ENCODE measurements around the gene PPM1H.

Gene PPM1H

GRCh38 chr12:62750941-62751809 is 183.8 kb downstream of the PPM1H start:
- Histone ChIP-seq H4K20me1 (ENCODE audit: insufficient read depth, low read length) (no peaks in the 10 kb centered on the region), H3K4me1 (ENCODE audit: insufficient read depth, low read length) (no peaks in the 10 kb centered on the region), H3K4me2 (ENCODE audit: insufficient read depth, low read length) (no peak overlapping the region), H2AFZ (ENCODE audit: low read depth, low read length) (no peak overlapping the region), H3K27me3 (ENCODE audit: insufficient read depth, low read length, poor library complexity) (no peaks in the 10 kb centered on the region), H3K9ac (ENCODE audit: low read depth, low read length) (no peak overlapping the region), H3K27ac (ENCODE audit: low read length) (no peak overlapping the region), H3K9me3 (ENCODE audit: insufficient read depth, low read length, severe bottlenecking) (no peaks in the 10 kb centered on the region), H3K79me2 (ENCODE audit: insufficient read depth, low read length) (no peaks in the 10 kb centered on the region), H3K4me3 (ENCODE audit: low read depth in 1 of 2, low read length in 2 of 2) (no peak overlapping the region), H3K36me3 (ENCODE audit: insufficient read depth, low read length) (no peaks in the 10 kb centered on the region)
- DNase-seq, result no peak
- TF ChIP-seq, protein P1, sequence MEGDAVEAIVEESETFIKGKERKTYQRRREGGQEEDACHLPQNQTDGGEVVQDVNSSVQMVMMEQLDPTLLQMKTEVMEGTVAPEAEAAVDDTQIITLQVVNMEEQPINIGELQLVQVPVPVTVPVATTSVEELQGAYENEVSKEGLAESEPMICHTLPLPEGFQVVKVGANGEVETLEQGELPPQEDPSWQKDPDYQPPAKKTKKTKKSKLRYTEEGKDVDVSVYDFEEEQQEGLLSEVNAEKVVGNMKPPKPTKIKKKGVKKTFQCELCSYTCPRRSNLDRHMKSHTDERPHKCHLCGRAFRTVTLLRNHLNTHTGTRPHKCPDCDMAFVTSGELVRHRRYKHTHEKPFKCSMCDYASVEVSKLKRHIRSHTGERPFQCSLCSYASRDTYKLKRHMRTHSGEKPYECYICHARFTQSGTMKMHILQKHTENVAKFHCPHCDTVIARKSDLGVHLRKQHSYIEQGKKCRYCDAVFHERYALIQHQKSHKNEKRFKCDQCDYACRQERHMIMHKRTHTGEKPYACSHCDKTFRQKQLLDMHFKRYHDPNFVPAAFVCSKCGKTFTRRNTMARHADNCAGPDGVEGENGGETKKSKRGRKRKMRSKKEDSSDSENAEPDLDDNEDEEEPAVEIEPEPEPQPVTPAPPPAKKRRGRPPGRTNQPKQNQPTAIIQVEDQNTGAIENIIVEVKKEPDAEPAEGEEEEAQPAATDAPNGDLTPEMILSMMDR (IDR thresholded peaks at IDR 0.05; ENCODE audit: borderline replicate concordance, extremely low read depth, low read length, poor library complexity, severe bottlenecking), result no peak
- no peak for TF ChIP-seq EZH2 (IDR thresholded peaks at IDR 0.05; ENCODE audit: borderline replicate concordance, low read depth, low read length, severe bottlenecking)
- no peak for ATAC-seq (ENCODE audit: insufficient read depth, low read depth)

- Histone ChIP-seq H3K4me3 (ENCODE audit: low read depth in 1 of 2, low read length in 2 of 2) (no peak overlapping the region), H3K79me2 (ENCODE audit: insufficient read depth, low read length) (no peaks in the 10 kb centered on the region), H2AFZ (ENCODE audit: low read depth, low read length) (no peak overlapping the region), H3K9me3 (ENCODE audit: insufficient read depth, low read length, severe bottlenecking) (no peaks in the 10 kb centered on the region), H3K9ac (ENCODE audit: low read depth, low read length) (no peak overlapping the region), H3K4me1 (ENCODE audit: insufficient read depth, low read length) (no peaks in the 10 kb centered on the region), H3K4me2 (ENCODE audit: insufficient read depth, low read length) (no peak overlapping the region), H4K20me1 (ENCODE audit: insufficient read depth, low read length) (no peaks in the 10 kb centered on the region), H3K27ac (ENCODE audit: low read length) (no peak overlapping the region), H3K36me3 (ENCODE audit: insufficient read depth, low read length) (no peaks in the 10 kb centered on the region), H3K27me3 (ENCODE audit: insufficient read depth, low read length, poor library complexity) (no peaks in the 10 kb centered on the region)
- no peak for ATAC-seq (ENCODE audit: insufficient read depth, low read depth)
- TF ChIP-seq, protein P1 (IDR thresholded peaks at IDR 0.05; ENCODE audit: borderline replicate concordance, extremely low read depth, low read length, poor library complexity, severe bottlenecking), result no peak
- TF ChIP-seq EZH2 (IDR thresholded peaks at IDR 0.05; ENCODE audit: borderline replicate concordance, low read depth, low read length, severe bottlenecking), result no peak
- no peak for DNase-seq
These were observed 185.4 kb downstream of the PPM1H start for GRCh38 chr12:62749586-62749985.

DNA sequence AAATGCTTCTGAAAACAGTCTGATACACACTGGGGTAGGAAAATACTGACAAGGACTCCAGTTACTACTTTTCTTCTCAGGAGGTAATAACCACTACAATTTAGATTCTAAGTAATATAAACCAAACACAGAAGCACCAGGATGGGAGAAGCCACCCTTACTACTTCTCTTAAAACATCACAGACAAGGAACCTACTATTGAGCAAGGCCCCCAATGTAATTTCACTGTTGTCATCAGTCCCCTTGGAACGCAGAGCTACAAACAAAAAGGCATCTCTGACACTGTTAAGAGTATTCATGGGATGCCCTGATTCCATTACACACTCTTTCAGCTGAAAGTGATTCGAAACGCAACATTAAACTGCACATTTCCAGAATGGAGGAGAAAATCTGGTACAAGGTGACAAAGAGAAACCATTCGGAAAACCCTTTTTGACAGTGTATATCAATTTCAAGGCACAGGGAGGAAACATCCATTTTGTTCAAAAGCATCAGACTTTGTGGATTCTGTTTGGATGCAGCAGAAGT is 185.9 kb downstream of the PPM1H start:
- Histone ChIP-seq H3K79me2 (ENCODE audit: insufficient read depth, low read length) (no peaks in the 10 kb centered on the region), H3K27ac (ENCODE audit: low read length) (no peak overlapping the region), H2AFZ (ENCODE audit: low read depth, low read length) (no peak overlapping the region), H3K4me2 (ENCODE audit: insufficient read depth, low read length) (no peak overlapping the region), H3K9me3 (ENCODE audit: insufficient read depth, low read length, severe bottlenecking) (no peaks in the 10 kb centered on the region), H3K27me3 (ENCODE audit: insufficient read depth, low read length, poor library complexity) (no peaks in the 10 kb centered on the region), H3K4me3 (ENCODE audit: low read depth in 1 of 2, low read length in 2 of 2) (no peak overlapping the region), H4K20me1 (ENCODE audit: insufficient read depth, low read length) (no peaks in the 10 kb centered on the region), H3K9ac (ENCODE audit: low read depth, low read length) (no peak overlapping the region), H3K36me3 (ENCODE audit: insufficient read depth, low read length) (no peaks in the 10 kb centered on the region), H3K4me1 (ENCODE audit: insufficient read depth, low read length) (no peaks in the 10 kb centered on the region)
- DNase-seq (no peak), ATAC-seq (ENCODE audit: insufficient read depth, low read depth) (no peak)
- TF ChIP-seq EZH2 (IDR thresholded peaks at IDR 0.05; ENCODE audit: borderline replicate concordance, low read depth, low read length, severe bottlenecking), result no peak
- TF ChIP-seq, protein P1 (IDR thresholded peaks at IDR 0.05; ENCODE audit: borderline replicate concordance, extremely low read depth, low read length, poor library complexity, severe bottlenecking), result no peak
